ENCODE results near the gene CMA1.
A peak's percentile ranks its signal among the peaks of the same experiment; 100 is the strongest.
"Not testable (repeated sequence)": the region's sequence is repeated elsewhere in the genome, so short reads cannot be mapped to it uniquely, and the experiment has no call there.

Gene CMA1
- total RNA-seq, result 0 reads per million in 4 donors

DNA sequence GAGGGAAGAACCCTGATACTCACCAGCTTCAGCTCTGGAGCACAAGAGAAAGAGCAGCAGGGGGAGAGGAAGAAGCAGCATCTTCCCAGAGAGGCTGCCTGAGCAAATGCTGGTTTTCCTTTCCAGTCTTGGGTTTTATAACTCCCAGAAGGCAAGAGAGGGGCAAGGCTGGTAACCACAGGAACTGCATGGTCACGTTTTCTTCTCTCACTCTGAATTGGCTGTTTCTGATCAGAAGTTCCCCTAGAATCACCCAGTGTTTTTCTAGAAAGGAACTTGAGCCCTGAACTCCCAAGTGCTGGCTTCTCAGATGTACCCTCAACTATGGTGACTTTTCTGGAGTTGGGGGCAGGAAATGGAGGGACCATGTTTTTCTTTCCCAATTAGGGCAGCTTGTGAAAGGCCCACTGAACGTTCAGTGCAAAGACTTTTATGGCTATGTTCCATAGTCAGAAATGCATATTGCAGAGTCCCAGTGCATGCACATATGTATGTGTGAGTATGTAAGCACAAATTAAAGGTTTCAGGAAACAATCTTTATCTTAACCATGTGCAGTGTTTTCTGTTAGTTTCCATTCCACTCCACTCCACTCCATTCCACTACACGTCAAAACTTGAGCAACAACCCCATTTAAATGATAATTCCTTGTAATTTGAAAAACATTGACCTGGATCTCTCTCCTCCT lies at the start of gene CMA1:
Gene CMA1 (minus strand): TSS at position 111 of the 686 bp plus-strand sequence. CDS start 30 bp downstream, at position 81.
- no peak for DNase-seq

- no peak for DNase-seq
Observed at GRCh38 chr14:24556756-24557155, 48.7 kb upstream of the CMA1 start.

DNA sequence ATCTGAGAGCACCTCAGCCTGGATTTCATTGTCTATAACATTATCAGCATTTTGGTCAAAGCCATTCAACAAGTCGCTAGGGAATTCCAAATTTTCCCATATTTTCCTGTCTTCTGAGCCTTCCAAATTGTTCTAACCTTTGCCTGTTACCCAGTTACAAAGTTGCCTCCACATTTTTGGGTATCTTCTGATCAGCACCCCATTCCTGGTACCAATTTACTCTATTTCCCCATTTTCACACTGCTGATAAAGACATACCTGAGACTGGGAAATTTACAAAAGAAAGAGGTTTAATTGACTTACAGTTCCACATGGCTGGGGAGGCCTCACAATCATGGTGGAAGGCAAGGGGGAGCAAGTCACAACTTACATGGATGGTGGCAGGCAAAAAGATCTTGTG lies 41.0 kb upstream of the CMA1 start:
- not testable (repeated sequence) for DNase-seq

DNA sequence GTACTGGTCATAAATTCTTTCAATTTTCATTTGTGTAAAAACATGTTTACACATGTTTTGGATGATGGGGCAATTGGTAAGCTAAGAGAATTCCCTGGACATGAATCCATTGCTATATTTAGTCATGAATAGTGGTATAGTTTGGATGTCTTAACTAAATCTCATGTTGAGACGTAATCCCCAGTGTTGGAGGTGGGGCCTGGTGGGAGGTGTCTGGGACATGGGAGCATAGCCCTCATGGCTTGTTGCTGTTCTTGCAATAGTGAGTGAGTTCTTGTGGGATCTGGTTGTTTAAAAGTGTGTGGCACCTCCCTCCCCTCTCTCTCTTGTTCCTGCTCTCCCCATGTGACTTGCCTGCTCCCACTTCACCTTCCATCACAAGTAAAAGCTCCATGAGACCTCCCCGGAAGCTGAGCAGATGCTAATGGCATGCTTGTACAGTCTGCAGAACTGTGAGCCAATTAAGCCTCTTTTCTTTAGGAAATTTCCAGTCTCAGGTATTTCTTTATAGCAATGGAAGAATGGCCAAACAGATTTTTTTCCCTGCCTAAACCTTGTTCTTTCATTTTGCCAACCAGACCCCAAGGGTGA lies 34.4 kb upstream of the CMA1 start:
- no peak for DNase-seq

DNA sequence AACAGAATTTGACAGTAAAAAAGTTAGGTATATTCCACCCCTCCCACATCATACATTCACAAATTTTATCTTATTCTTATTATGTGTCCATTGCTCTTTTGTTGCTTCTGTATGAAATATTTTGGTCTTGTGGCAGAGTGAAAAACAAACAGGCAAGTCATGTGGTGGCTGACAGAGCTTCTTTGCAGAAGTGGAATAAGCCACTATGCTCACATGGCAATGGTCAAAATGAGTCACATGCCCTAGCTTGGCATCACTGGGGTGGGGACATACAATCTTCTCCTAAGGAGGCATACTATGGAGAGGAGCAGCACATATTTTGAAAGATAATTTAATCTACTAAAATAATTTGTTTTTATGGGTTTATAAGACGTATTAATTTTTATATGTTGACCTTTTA lies 27.7 kb upstream of the CMA1 start:
- DNase-seq, result peak in 1 of 5 donors; percentile 4

DNA sequence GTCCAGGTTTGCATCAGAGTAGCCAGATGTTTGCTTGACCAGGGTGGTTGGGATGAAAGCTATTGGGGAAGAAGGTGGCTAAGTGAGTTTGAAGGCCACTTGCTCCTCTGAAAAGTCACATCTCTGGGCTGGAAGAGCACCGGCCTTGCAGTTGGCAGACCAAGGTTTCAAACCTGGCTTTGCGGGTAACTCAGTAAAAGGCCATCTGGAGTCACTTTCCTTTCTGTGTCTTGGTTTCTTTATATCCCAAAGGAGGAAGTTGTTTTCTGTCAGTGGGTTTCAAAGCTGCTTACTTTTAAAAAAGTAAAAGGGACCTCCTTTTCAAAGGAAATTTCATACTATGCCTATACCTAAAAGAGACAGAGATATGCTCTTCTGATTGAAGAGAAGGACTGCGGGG lies 26.2 kb upstream of the CMA1 start:
- no peak for DNase-seq

GRCh38 chr14:24525877-24526620 lies 18.0 kb upstream of the CMA1 start:
- DNase-seq, result not testable (repeated sequence)

- DNase-seq, result no peak
Observed at GRCh38 chr14:24518851-24519250, 10.8 kb upstream of the CMA1 start.

DNA sequence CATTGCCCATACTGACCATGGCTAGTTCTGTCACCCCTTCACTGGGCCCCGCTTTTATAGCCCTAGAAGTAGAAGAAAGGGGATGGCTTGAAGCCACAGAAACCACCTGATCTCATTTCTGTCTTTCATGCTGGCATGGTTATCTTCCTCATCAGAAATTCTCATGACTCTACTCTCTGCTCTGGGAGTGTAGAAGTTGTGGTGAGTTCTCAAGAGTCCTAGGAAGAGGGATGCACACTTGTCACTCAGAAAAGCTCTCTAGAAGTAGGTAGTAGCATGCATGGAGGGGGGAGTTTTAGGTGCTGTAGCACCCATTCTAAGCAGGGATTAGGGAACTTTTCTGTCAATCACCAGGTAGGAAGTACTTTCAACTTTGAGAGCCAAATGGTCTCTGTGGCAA lies 6.1 kb upstream of the CMA1 start:
- no peak for DNase-seq

- DNase-seq, result no peak
Observed at GRCh38 chr14:24513009-24513408, 4.9 kb upstream of the CMA1 start.

GRCh38 chr14:24506443-24506842 lies 1.6 kb downstream of the CMA1 start:
- no peak for DNase-seq

DNA sequence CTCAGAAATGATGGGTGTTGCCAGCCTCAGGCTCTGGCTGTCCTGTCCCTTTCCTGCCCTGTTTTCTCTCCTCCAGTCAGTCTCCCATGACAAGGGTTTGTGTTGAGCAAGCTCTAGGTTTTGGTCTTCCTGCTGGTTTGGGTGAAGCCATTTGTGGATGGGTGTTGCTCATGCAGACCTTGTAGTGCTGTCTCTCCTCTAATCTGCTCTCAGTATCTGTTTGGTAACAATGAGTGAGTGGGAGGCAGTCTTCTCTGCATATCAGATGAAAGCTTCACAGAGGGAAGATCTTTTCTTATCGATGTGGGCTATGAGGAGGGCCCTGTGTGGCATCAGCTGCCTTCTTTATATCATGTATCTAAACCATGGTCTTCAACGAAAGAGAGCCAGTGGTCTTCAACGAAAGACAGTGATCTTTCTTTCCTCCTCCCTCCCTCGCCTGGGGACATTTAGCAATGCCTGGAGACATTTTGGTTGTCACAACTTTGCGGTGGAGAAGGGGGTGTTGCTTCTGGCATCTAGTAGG lies 3.6 kb downstream of the CMA1 start:
- DNase-seq, result no peak

GRCh38 chr14:24491586-24492408 lies 16.3 kb downstream of the CMA1 start:
- DNase-seq, result not testable (repeated sequence)

GRCh38 chr14:24483604-24484252 lies 24.3 kb downstream of the CMA1 start:
- DNase-seq, result peak in 1 of 5 donors; percentile 57

GRCh38 chr14:24482699-24483303 lies 25.3 kb downstream of the CMA1 start:
- not testable (repeated sequence) for DNase-seq

GRCh38 chr14:24481622-24482324 lies 26.3 kb downstream of the CMA1 start:
- peak in 3 of 5 donors; percentile 17 to 46 (median 25) for DNase-seq

GRCh38 chr14:24479999-24480398 lies 28.1 kb downstream of the CMA1 start:
- DNase-seq, result not testable (repeated sequence)

GRCh38 chr14:24475261-24475660 lies 32.8 kb downstream of the CMA1 start:
- DNase-seq, result no peak

DNA sequence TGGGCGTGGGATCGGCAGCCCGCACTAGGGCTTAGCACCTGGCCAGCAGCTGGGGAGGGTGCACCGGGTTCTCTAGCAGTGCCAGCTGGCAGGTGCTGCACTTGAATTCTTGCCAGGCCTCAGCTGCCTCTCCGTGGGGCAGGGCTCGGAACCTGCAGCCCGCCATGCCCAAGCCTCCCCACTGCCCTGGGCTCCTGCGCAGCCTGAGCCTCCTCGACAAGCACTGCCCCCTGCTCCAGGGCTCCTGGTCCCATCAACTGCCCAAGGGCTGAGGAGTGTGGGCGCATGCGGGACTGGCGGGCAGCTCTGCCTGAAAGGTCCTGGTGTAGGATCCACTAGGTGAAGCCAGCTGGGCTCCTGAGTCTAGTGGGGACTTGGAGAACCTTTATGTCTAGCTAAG lies 34.9 kb downstream of the CMA1 start:
- no peak for DNase-seq

DNA sequence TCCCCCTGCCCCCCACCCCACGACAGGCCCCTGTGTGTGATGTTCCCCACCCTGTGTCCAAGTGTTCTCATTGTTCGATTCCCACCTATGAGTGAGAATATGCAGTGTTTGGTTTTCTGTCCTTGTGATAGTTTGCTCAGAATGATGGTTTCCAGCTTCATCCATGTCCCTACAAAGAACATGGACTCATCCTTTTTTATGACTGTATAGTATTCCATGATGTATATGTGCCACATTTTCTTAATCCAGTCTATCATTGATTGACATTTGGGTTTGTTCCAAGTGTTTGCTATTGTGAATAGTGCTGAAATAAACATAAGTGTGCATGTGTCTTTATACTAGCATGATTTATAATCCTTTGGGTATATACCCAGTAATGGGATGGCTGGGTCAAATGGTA lies 37.6 kb downstream of the CMA1 start:
- DNase-seq, result not testable (repeated sequence)

- DNase-seq, result no peak
Observed at GRCh38 chr14:24465805-24466204, 42.3 kb downstream of the CMA1 start.

Measured in T-helper 1 cell (primary cell).